CD4-positive, alpha-beta T cell treated with Interleukin-6 for 4 hours (primary cell): ENCODE results near the gene GLRA3.
"Not testable (repeated sequence)": the region's sequence is repeated elsewhere in the genome, so short reads cannot be mapped to it uniquely, and the experiment has no call there.

Source experiments
- DNase-seq: peaks from one replicate; pipeline ENCODE4 v3.0.0-alpha.2; 2020; ENCODE audit warnings: mixed read lengths

Gene GLRA3

GRCh38 chr4:174713181-174713580, 115.9 kb downstream of the GLRA3 start:
- no peak for DNase-seq

DNA sequence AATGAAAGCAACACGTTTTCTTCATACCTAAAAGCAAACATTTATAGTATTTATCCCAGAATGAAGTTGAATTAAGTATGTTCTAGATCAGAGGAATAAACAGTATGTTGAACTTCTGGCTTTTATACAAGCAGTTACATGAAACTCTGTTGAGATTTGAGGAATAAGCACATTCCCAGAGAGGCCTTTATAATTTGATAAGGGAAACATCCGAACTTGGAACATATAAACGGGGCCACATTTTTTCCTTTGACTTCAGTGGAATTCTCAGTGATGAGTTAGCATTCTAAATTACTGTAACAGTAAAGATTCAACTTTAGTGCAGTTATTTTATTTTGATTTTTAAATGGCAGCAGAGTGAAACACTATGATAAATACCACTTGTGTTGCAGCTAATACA, 119.5 kb downstream of the GLRA3 start:
- DNase-seq = no peak

GRCh38 chr4:174708381-174708780, 120.7 kb downstream of the GLRA3 start:
- DNase-seq = no peak

DNA sequence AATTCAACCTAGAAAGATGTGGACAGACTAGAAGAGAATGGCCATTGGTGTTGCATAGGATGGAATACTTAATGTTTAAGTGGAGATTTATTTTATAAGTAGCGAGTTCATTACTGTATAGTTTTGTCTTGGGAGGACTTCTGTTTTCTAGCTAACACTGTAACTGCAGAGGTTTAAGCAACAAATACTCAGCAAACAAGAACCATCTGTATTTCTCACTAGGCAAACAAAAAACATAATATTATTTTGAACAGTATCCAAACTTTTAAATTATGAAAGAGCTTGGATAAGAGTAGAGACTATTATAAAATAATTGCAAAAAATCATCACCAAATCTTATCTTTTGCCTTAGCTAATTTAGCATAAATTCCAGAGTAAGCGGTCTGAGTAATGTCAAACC, 121.1 kb downstream of the GLRA3 start:
- DNase-seq = no peak

- DNase-seq = no peak
Measured at GRCh38 chr4:174707051-174707676, 121.9 kb downstream of the GLRA3 start.

GRCh38 chr4:174702979-174703478, 126.0 kb downstream of the GLRA3 start:
- DNase-seq = no peak

GRCh38 chr4:174699654-174700053, 129.4 kb downstream of the GLRA3 start:
- DNase-seq = no peak

DNA sequence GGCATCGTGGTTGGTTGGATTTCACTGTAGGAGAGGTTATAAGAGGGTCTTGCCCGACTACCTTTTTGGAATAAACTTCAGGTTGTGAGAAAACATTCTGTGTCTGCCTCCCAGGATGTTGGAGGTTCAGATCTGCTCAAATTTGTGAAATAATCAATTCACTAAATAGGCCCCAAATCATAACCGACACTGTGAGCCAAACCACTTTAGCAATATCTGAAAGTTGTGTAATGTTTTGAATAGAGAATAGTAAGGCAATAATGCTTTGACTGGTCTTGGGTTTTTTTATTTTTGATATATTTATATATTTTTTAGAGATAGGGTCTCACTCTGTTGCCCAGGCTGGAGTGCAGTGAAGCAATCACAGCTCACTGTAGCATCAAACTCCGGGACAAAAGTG, 131.2 kb downstream of the GLRA3 start:
- no peak for DNase-seq

GRCh38 chr4:174697202-174697601, 131.8 kb downstream of the GLRA3 start:
- DNase-seq = no peak

- no peak for DNase-seq
Measured at GRCh38 chr4:174696657-174697056, 132.4 kb downstream of the GLRA3 start.

- not testable (repeated sequence) for DNase-seq
Measured at GRCh38 chr4:174691876-174692275, 137.2 kb downstream of the GLRA3 start.

DNA sequence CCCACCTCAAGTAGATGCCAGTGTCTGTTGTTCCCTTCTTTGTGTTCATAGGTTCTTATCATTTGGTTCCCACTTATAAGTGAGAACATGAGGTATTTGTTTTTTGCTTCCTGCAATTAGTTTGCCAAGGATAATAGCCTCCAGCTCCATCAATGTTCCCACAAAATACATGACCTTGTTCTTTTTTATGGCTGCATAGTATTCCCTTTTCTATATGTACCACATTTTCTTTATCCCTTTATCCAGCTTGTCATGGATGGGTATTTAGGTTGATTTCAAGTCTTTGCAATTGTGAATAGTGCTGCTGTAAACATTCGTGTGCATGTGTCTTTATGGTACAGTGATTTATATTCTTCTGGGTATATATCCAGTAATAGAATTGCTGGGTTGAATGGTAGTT, 138.4 kb downstream of the GLRA3 start:
- no peak for DNase-seq

- no peak for DNase-seq
Measured at GRCh38 chr4:174689618-174690017, 139.4 kb downstream of the GLRA3 start.

DNA sequence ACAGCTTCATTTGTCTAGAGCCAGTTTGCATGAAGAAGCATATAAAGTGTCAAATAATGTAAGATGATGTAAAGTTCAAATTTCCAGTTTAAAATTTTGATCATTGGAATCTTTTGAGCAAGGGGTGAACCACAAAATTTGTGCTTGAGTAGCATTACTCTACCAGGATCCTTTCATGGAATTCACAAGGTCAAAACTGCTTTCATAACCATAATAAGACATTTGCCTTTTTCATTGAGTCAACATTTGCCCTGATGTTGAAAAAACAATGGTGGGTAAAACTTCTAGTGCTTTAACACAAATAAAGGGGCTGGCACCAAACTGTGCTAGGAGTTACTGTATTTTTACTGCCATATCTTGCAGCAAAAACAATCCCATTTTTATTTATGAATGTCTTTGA, 142.2 kb downstream of the GLRA3 start:
- DNase-seq = no peak

GRCh38 chr4:174681723-174682300, 147.2 kb downstream of the GLRA3 start:
- DNase-seq = no peak

- no peak for DNase-seq
Measured at GRCh38 chr4:174674305-174674840, 154.7 kb downstream of the GLRA3 start.

- no peak for DNase-seq
Measured at GRCh38 chr4:174673865-174674264, 155.2 kb downstream of the GLRA3 start.

DNA sequence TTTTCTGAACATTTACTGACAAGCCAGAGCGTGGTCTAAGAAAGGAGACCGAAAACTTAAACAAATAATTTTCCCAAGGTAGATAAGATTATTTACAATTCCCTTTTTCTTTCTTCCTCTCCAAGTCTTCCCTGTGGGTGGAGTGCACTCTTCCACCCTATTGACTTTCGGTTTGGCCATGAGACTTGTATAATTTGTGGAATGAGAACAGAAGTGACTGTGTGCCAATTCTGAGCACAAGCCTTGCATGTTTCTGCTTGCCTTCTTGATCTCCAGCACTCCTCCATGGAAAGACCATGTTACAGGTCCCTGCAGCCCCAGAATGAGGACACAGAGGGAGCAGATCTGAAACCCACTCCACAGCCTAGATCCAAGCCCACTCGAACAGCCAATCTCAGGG, 156.8 kb downstream of the GLRA3 start:
- DNase-seq = no peak

GRCh38 chr4:174669270-174669669, 159.8 kb downstream of the GLRA3 start:
- no peak for DNase-seq

- no peak for DNase-seq
Measured at GRCh38 chr4:174665799-174666198, 163.2 kb downstream of the GLRA3 start.

DNA sequence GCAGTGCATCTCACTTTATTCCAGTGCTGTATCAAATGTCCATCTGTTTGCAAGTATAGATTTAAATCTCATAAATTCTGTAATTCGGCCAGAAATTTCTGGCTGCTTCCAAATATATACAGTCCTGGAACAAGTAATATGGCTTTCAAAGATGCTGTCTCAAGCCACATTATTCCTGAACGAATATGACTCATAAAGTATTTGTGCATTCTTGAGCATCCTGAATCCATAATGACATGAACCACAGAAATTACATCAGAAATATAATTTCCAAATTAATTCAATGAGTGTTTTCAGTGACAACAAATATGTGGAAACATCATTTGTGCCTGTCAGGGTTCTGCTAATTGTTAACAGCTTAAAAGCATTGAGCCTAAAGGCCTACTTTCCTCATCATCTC, 165.8 kb downstream of the GLRA3 start:
- no peak for DNase-seq

GRCh38 chr4:174658246-174658645, 170.8 kb downstream of the GLRA3 start:
- DNase-seq = no peak

DNA sequence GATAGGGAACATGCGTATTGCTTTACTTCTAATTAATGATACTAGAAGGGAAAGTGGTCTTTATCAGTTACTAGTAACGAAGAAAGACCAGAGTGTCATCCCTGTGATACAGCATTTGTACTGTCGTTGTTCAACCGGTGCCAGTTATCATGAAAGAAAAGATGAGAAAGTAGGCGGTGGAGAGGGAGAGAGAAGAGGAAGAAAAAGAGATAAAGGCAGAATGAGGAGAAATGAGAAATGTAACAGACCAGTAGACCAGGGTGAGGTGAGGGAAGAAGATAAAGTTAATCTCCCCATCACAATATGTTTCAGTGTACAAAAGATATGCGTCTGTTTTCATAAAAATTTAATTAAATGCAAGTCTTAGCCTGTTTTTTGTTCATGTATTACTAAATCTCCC, 171.6 kb downstream of the GLRA3 start:
- DNase-seq = no peak

GRCh38 chr4:174654634-174655033, 174.4 kb downstream of the GLRA3 start:
- no peak for DNase-seq
